Kidney tubule cell (primary cell): ENCODE data around the gene PRSS27.

Experiments used
- DNase-seq: peaks from one replicate; pipeline ENCODE4 v3.0.0-alpha.2; 2018; ENCODE audit warnings: low spot score

The PRSS27 gene

GRCh38 chr16:2751577-2752034 lies 31.6 kb upstream of the PRSS27 start:
- DNase-seq: no peak

- DNase-seq: no peak
Measured at GRCh38 chr16:2749936-2750335, 29.9 kb upstream of the PRSS27 start.

- no peak for DNase-seq
Measured at GRCh38 chr16:2749476-2749875, 29.5 kb upstream of the PRSS27 start.

- no peak for DNase-seq
Measured at GRCh38 chr16:2748757-2749455, 28.9 kb upstream of the PRSS27 start.

- no peak for DNase-seq
Measured at GRCh38 chr16:2745961-2746360, 25.9 kb upstream of the PRSS27 start.

GRCh38 chr16:2745116-2745890 lies 25.3 kb upstream of the PRSS27 start:
- no peak for DNase-seq

- DNase-seq: no peak
Measured at GRCh38 chr16:2744711-2745110, 24.7 kb upstream of the PRSS27 start.

GRCh38 chr16:2743007-2743810 lies 23.2 kb upstream of the PRSS27 start:
- DNase-seq: no peak

- no peak for DNase-seq
Measured at GRCh38 chr16:2742323-2743006, 22.4 kb upstream of the PRSS27 start.

- DNase-seq: no peak
Measured at GRCh38 chr16:2741168-2741567, 21.1 kb upstream of the PRSS27 start.

- DNase-seq: no peak
Measured at GRCh38 chr16:2740476-2740875, 20.5 kb upstream of the PRSS27 start.

GRCh38 chr16:2739625-2740430 lies 19.8 kb upstream of the PRSS27 start:
- DNase-seq: no peak

- DNase-seq: no peak
Measured at GRCh38 chr16:2738615-2739014, 18.6 kb upstream of the PRSS27 start.

- DNase-seq: no peak
Measured at GRCh38 chr16:2737895-2738418, 17.9 kb upstream of the PRSS27 start.

- DNase-seq: no peak
Measured at GRCh38 chr16:2737238-2737605, 17.2 kb upstream of the PRSS27 start.

- no peak for DNase-seq
Measured at GRCh38 chr16:2736476-2737237, 16.6 kb upstream of the PRSS27 start.

- DNase-seq: no peak
Measured at GRCh38 chr16:2734844-2735515, 15.0 kb upstream of the PRSS27 start.

GRCh38 chr16:2728034-2728433 lies 8.0 kb upstream of the PRSS27 start:
- DNase-seq: no peak

- DNase-seq: no peak
Measured at GRCh38 chr16:2726923-2727322, 6.9 kb upstream of the PRSS27 start.
